Activated T-cell treated with anti-CD3 and anti-CD28 coated beads, Interleukin-2, amount 50 U/mL, for 48 hours (primary cell): ENCODE data around the gene ZNF862.
A peak's percentile ranks its signal among the peaks of the same experiment; 100 is the strongest.

Source experiments
- DNase-seq, 2 experiments: peaks; one replicate each; pipeline ENCODE4 v3.0.0-alpha.2; 2020

The ZNF862 gene

DNA sequence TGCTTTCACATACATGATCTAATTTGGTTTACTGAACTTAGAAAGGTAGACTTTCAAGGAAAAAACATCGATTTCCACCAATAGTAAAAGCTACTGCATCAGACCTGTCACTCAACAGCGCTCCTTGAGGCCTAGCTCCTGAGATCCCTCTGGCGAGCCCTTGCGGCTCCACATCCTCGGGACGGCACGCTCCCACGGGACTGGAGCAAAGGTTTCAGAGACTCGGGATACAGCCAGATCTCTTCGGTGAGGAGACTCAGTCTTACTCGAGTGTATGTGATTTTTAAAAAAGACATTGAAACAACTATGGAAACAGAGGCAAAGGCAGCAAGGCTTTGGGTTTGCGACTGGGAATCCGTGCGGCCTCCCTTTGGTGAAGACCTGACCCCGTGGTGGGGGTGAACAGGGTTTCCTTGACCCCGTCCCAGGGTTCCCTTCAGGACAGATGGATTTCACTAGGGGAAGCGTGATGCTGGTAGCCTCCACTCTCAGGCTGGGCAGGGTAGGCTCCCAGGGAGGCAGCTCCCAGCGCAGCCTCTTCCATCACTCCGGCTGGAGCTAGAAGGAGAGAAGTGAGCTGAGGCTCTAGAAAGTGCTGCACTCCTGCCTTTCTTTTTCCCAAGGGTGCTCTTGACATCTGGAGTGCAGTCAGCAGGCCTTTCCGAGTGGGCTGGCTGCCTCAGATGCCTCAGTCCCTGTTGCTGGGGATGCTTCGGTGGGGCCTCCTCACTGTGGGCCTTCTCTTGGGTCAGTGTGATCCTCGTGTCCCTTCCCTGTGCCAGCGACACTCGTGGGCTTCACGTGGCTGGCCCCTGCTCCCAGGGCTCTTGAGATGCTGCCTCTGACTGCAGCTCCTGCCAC lies 29.8 kb downstream of the ZNF862 start:
- peak in 1 of 2 experiments; percentile 17 for DNase-seq

DNA sequence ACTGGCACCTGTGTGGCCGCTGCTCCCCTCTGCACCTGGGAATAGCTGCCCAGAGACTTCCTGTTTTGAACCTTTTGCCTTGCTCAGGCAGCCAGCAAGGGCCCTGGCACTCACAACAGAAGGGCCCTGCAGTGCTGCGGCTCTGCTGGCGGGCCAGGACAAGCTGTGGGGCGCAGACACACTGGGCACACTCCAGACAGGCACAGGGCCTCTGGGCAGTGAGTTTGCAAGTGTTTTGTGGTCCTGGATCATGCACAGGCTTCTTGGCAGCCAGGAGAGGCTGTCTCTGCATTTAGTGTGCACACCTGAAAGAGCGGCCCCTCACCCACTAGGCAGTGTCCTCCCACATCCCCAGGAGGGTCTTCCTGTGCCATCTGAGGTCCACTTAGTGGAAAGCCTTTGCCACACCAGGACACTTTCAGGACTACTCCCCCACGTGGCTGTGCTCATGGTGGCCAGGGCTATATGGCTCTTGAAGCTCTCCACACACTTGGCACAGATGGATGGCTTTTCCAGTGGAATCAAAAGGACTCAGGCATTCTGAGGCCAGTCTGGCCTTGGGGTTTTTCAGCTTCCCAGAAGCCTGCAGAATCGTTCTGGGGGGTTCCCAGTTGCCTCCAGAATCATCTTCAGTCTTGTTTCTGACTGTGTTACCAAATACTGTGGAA lies 30.6 kb downstream of the ZNF862 start:
- DNase-seq = peak in 1 of 2 experiments; percentile 25

DNA sequence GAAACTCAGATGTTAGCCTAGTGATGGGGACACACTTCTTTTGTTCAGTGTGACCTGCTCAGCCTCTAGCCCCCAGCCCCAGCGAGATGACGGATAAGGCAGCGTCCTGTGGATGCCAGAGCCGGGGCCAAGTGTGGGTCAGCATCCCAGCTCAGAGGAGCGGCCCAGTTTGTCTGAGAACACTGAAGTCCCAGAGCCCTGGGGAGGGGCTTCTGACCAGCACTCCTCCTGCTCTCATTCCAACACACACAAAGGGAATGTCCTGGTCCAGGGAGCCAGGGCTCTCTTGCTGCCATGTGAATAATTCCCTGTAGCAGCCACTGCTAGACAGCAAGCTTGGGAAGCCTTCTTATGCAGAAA lies 31.1 kb downstream of the ZNF862 start:
- peak in 1 of 2 experiments; percentile 17 for DNase-seq

DNA sequence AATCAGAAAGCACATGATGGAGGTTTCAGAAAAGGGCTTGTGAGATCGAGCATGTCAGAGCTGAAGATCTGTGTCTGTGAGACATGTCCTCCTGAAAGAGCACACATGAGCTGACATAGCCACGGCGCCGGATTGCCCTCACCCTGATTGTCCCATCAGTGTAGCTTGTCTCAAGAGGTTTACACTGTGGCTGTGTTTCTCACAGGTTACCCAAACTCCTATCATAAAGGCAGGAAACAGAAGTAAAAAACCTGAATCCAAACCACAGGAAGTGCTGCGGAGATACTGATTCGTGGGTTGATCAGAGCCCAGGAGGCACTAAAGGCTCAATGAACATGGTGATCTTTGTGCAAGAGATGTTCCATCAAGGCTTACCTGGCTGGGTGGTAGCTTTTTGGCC lies 31.7 kb downstream of the ZNF862 start:
- peak; percentile 48 to 49 for DNase-seq

DNA sequence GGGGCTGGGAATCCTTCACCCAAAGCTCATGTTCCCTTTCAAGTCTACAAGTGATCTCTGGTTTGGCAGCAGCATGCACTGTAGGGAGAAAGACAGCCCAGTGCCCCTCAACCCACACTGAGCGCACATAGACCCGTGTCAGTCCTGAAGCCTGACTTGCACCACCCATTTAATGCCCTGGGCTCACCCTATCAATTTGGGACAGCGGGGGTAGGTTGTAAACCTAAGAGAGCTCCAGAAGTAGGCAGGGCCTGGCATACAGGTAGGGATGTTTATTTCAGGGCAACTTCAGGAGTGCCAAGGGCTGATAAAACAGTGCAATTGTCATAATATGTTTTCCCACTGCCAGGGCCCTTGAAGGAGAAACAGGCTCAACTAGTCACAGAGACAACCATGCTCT lies 32.1 kb downstream of the ZNF862 start:
- no peak for DNase-seq

DNA sequence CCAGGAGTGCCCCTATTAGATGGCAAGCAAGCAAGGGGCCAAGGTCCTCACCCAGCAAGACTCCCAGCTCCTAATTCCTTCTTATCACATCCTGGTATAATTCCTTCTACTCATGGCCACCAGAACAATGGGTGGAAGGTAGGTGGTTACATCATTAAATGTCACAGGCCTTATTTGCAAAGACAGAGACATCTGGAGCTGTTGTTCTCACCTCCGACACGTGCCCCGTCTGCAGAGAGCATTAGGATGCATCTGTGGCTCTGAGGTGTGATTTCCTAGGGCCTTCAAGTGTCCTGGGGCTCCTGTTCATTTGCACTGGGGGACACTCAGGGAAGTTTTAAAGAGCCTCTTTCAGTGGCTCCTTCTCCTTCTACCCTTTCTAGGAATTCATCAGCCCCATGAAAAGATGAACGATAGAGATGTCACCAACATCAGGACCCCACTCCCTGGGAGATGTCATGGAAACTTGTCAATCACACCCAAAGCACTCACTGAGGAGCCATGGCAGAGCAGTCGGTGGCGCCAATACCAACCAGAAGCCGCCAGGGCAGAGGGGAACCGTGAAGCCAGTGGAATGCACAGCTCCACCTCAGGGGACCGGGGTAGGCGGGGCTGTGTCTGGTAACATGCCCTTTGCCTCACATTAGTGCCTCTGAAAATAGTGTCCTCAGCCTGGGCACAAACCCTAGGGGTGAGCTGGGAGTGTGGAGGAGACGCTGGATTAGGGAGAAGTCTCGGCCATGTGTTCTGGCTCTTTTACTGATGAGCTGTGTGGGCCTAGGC lies 32.7 kb downstream of the ZNF862 start:
- DNase-seq = peak in 1 of 2 experiments; percentile 45

DNA sequence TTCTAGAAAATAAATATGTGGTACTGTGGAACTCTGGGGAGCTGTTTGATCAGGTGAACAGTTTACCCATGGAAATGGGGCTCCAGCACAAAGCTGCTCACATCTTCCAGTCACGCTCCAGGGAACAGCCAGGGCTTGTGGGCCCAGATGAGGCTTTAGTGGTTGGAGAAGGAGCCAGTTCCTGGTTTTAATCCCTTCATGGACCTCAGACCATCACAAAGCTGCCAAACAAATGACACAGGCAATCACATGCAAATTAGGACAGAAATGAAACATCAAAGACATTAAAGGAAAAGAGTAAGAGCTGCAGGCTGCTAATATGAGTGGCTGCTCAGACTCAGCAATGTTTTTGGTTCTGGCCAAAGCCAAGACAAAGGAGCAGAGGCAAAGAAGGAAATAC lies 33.4 kb downstream of the ZNF862 start:
- no peak for DNase-seq

DNA sequence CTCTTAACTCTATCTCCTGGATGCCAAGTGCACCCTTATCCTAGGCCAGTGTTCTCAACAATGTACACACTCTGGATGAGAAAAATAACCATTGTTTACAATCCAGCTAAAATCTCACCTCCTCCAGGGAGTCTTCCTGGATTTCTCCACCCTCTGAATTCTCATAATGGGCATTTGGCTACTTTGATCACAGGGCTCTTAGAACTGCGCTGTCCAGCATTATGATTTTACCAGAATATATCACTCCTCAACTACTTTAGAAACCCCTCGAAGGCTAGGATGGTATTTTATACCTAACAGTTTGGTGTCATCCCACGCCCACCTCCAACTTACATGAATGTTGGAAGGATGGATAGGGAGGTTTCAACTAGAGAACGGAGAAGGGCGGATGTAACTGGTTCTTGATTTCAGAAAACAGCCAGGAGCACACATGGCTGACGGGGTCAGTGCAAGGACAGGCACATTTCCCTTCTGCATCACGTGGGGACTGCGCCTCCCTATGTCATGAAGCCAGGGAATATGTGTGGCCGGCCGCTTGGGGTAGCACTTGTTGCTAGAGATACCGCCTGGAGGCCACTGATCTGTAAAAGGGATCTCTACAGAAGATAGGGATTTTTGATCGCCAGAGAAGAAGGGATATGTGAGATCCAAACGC lies 34.4 kb downstream of the ZNF862 start:
- peak in 1 of 2 experiments; percentile 62 for DNase-seq

DNA sequence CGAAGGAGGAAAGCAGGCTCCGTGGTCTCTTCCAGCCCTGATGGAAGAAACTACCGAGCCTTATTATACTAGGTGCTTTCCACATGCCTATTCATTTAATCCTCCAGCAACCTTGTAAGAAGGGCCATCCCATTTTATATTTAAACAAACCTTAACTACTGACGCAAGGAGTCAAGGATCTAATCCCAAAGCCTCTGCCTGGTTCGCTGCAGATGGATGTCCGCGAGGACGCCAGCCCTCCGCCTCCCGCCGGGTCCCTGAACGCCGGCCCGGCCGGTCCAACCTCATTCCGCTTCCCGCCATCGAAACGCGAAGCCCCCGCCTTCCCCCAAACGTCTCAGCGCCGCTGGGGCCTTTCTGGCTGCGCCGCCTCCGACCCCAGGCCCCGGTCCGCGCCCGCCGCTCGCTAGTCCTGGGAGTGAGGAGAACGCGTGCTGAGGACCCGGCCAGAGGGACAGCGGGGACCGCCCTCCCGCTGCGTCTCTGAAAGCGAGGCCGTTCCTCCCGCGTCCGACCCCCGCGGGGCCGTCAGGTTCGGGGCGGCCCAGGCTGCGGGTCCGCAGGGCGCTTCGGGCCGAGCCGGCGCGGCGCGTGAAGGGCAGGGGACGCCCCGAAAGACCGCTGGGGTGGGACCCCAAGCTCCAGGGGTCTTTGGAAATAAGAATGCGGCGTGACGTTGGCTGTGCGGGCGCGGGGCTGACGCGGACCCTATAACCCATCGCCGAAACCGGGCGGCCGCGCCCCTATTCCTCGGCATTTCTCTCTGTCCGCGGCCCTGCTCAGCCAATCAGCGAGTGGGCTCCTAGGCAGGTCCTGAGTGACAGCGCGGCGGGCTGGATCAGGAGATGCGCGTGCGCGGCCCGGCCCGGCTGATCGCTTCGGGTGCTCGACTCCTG lies 35.1 kb downstream of the ZNF862 start, which contains the start of gene ATP6V0E2:
Gene ATP6V0E2, plus strand, starts transcription at position 896 of the 896 bp plus-strand sequence. CDS start 97 bp downstream, outside the sequence.
- peak; percentile 93 to 94 for DNase-seq

DNA sequence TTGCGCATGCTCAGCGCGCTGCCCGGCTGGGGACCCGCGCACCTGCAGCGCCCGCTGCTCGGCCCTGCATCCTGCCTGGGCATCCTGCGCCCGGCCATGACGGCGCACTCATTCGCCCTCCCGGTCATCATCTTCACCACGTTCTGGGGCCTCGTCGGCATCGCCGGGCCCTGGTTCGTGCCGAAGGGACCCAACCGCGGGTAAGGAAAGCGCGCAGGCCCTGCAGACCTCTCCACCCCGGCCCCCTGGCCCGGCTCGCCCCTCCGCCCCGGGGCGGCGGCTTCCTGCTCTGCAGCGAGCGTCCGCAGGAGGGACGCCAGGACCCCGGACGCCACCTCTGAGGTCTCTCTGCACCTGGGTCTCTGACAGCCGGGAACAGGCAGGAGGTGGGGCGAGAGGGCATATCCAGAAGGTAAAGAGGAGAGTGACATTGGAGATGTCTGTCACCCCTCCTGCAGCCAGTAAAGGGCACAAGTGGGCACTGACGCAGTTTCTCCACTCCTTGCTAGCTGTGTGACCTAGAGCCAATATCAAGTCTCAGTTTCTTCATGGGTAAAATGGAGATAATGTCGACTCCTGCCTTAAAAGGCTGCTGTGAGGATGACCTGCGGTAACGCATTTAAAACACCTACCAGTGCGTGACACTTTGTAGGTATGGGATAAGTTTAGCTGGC lies 35.9 kb downstream of the ZNF862 start:
- no peak for DNase-seq

DNA sequence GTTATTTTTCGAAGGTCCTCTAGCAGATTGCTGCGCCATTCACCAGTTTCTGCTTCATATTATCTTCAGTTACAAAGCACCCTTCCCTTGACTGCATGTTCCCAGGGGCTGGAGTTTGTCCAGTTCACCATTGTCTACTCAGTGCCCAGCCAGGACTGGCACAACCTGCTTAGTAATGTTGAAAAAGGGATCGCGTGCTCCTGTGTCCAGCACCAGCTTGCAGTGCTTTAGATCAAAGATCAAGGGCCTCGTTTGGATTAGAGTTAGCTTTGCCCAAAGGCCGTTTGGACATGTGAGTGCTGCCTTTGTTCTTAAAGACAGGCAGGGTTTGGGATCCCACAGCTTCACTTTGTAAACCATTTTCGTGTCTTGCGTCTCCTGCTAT lies 36.5 kb downstream of the ZNF862 start:
- DNase-seq = no peak

DNA sequence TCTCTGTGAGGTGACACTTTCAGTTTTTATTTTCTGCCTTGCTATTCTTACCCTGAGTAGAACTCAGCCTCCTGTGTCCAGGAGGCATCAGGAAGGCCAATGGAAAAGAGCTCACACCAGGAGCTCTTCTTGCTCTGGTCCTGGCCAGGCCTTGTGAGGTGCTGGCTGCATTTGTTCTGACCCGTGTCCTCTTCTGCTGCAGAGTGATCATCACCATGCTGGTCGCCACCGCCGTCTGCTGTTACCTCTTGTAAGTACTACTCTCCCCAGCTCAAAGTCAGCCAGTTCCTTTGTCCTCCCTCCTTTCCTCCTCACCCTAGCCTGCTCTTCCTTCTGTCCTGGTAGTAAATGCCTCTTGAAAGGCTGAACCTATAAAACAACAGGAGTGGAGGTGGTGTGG lies 37.2 kb downstream of the ZNF862 start:
- no peak for DNase-seq

DNA sequence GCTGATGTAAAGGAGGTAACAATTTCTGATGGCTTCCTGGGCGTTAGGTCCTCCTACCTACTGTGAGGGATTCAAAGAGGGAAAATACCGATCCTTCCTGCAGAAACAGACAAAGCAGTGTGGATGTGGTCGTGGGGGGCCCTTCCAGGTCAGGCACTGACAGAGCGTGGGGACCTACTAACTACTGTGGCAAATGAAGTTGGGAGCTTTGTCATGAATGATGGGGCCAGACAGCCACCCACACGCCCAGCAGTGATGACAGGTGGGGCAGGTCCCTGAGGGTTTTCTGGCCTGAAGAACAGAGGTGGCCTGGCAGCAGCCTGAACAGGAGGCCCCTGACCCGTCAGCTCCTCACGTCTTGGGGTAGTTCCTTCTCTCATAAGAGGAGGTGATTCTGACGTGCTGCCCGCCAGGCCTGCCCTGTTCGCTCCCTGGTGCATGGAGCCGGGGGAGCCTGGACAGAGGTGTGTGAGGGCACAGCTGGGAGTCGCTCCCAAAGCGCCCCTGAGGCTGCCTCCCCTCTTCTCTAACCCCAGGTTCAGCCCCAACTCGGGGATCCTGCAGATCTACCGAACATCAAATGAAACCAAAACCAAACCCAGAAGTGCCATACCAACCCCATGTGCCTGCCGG lies 39.8 kb downstream of the ZNF862 start:
- no peak for DNase-seq

DNA sequence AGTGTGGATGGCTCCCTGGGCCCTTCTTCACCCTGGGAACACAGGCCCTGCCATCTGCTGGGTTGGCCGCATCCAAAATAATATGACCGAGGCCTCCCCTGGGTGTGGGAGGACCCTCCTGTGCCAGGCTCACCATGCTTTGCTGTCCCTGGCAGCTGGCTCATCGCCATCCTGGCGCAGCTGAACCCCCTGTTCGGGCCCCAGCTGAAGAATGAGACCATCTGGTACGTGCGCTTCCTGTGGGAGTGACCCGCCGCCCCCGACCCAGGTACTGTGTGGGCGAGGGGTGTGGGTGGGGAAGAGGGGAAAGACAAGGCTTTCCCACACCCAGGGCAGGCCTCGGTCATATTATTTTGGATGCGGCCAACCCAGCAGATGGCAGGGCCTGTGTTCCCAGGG lies 40.3 kb downstream of the ZNF862 start:
- DNase-seq = no peak

DNA sequence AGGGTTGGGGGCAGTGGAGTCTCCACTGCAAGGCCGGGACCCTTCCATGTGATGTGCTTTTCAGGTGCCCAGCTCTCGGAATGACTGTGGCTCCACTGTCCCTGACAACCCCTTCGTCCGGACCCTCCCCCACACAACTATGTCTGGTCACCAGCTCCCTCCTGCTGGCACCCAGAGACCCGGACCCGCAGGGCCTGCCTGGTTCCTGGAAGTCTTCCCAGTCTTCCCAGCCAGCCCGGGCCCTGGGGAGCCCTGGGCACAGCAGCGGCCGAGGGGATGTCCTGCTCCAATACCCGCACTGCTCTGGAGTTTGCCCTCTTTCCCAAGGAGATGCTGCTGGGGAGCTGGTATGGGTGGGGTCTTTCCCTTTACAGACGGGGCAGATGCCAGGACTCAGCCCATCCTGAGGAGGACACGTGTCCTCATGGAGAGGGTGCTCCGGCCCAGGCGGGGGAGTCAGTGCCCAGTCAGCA lies 41.1 kb downstream of the ZNF862 start:
- DNase-seq = no peak

DNA sequence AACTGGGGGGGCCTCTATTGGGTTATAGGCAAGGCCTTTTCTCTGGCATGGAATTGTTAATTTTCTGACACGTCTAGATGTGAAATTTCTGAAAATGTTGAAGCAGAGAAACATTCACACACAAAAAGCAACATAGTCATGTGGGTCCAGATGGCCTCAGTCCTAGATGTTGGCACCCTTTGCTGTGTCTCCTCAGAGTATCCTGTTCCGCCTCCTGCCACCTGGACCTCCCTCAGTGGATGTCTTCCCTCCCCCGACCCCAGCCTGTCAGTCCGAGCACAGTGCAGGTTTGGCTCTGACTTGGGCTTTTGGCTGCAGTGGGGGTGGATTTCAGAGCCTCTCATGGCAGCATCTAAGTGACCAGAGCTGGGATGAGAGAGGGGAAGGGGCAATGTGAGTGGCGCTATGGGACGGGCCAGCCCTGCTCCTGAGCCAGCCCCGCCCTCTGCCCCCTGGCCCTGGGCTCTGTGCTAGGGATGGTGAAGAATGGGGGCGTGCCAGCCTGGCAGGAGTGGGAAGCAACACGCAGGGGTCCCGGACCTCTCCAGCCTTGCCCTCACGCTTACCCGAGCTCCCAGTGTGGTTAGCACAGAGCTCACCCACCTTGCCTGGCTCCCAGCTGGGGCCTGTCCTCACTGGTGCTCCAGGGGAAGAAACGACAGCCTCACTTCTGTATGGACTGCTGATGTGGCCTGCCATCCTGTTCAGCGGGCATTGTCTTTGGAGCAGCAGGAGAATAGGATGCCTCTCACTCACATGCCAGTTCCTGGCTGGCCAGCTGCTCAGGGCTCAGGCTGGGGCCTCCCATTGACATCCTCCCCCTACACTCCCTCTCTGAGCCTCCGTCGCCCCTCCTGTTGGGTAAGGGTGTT lies 41.8 kb downstream of the ZNF862 start:
- no peak for DNase-seq

DNA sequence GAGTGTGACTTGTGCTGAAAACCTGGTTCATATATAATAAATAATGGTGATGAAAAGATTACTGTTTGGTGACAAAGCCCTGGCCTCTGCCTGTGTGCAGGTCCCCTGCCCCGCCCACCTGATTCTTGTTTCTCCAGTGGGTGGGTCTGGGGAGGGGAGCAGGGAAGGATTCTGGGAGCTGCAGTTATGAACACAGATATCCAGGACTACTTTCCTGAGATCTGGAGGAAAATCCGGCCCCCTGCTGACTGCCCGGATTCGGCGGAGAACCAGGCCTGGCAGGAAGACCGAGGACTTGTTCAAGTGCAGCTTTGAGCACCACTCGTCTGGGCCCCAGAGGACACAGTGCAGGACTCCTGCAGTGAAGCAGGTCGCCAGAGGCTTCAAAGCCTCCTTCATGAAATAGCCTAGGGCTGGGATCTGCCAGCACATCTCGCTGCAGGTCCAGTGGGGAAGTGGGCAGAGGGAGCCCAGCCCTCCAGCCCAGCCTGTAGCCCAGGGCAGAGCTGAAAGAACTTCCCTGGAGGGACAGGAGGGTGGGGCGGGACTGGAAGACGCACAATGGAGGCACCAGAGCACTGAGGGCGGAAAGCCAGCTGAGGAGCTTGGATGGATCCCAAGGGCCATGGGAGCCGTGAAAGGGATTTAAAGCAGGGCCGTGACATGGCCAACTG lies 42.6 kb downstream of the ZNF862 start:
- DNase-seq = no peak

DNA sequence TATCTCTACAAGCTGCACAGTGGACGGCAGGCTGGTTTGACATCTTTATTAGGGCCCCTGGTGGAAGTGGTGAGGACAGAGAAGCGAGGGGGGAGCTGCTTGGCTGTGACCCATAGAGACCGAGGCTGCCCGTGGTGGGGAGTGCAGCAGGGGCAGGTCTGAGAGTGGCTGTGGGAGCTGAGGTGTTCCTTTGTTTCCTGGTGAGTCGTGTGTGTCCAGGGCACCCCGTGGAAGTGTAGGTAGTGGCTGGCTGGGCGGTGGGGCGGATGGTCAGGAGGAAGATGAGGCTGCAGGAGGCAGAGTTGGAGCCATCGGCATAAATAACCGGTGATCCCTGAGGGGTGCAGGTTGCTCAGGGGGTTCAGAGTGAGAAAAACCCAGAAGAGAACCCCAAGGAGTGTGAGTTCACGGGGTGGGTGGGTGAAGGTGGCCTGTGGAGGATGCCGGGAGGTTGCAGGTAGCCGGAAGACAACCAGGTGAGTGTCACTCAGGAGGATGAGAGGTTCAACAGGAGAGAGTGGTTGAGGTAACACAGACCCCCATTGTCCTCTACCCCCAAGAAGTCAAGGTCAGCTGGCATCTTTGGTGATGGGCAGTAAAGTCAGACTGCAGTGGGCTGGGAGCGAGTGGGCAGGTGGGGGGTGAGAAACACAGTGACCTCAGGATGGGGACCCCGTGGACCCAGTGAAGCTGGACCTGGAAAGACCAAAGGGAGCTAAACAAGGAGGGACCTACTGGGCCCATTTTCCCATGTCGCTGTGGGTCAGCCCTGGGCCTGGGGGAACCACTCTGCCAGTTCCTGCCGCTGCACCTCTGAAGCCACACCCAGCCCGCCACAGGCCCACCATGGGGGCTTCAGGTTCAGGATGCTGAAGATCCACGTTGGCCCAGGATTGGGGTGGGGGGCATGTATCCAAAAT lies 43.4 kb downstream of the ZNF862 start:
- no peak for DNase-seq
